Osteoblast (primary cell): ENCODE data around the gene MFAP2. TPM values are rescaled to one million over a fixed set of nuclear protein-coding genes. Genes with fewer than 3 reads are reported as not detected.

Experiments used
- DNase-seq: peaks from one replicate; pipeline ENCODE4 v3.0.0; 2011; ENCODE audit warnings: low spot score, mixed read lengths; ENCODE audit not compliant: insufficient read length; ENCODE audit errors: missing footprints
- H2AFZ ChIP-seq: 2 replicates; pipeline ENCODE4 v1.6.0; 2011; ENCODE audit warnings: mild to moderate bottlenecking, low read length
- H3K27ac ChIP-seq: 2 replicates; pipeline ENCODE4 v1.5.1; 2011; ENCODE audit warnings: mild to moderate bottlenecking, low read depth, low read length, moderate library complexity
- H3K27me3 ChIP-seq: 2 replicates; pipeline ENCODE4 v1.6.0; 2012; ENCODE audit warnings: mild to moderate bottlenecking, control low read depth, inconsistent platforms, low read length, moderate library complexity; ENCODE audit not compliant: insufficient read depth
- H3K36me3 ChIP-seq: 2 replicates; pipeline ENCODE4 v1.5.1; 2011; ENCODE audit warnings: mild to moderate bottlenecking, low read length, control low read depth, moderate library complexity; ENCODE audit not compliant: insufficient read depth
- H3K4me1 ChIP-seq: 2 replicates; pipeline ENCODE4 v1.5.1; 2011; ENCODE audit warnings: mild to moderate bottlenecking, low read length, control low read depth, moderate library complexity; ENCODE audit not compliant: insufficient read depth
- H3K4me2 ChIP-seq: 2 replicates; pipeline ENCODE4 v1.6.0; 2011; ENCODE audit warnings: mild to moderate bottlenecking, low read length; ENCODE audit not compliant: insufficient read depth
- H3K4me3 ChIP-seq: fragments of 200-600 bp; sonication (generic); 3 replicates; pipeline ENCODE4 v1.5.1; 2012; ENCODE audit warnings: mild to moderate bottlenecking, low read length, inconsistent platforms; ENCODE audit not compliant: insufficient read depth
- H3K79me2 ChIP-seq: 2 replicates; pipeline ENCODE4 v1.6.0; 2012; ENCODE audit warnings: mild to moderate bottlenecking, low read length, control low read depth, inconsistent platforms; ENCODE audit not compliant: insufficient read depth
- H3K9me3 ChIP-seq: 2 replicates; pipeline ENCODE4 v1.5.1; 2011; ENCODE audit warnings: low read depth, low read length, control low read depth
- H4K20me1 ChIP-seq: 2 replicates; pipeline ENCODE4 v1.6.0; 2012; ENCODE audit warnings: mild to moderate bottlenecking, low read length, control low read depth; ENCODE audit not compliant: insufficient read depth
- CTCF ChIP-seq: IDR thresholded peaks from 2 replicates; pipeline ENCODE4 v1.5.1; 2011; ENCODE audit warnings: mild to moderate bottlenecking, low read depth, low read length, moderate library complexity; ENCODE audit errors: extremely low read depth
- total RNA-seq: library from RNA; depleted of rRNA; stranded (reverse); fragments of >200 nt; gene quantifications from 2 replicates; pipeline ENCODE4 v1.2.3, GENCODE V29; 2012

MFAP2 gene
- total RNA-seq, 1 donor, result 61.2 TPM

- Histone ChIP-seq H2AFZ (no peak overlapping the region), H3K9me3 (no peaks in the 10 kb centered on the region), H4K20me1 (peaks cover 16% of the 10 kb centered on the region), H3K79me2 (no peaks in the 10 kb centered on the region), H3K4me3 (no peak overlapping the region), H3K27ac (no peak overlapping the region), H3K4me2 (no peak overlapping the region), H3K4me1 (peaks cover 9% of the 10 kb centered on the region), H3K27me3 (no peaks in the 10 kb centered on the region), H3K36me3 (peaks cover 28% of the 10 kb centered on the region)
- TF ChIP-seq CTCF, result no peak
- DNase-seq, result peak; percentile 92
These were observed 8.9 kb downstream of the MFAP2 start for GRCh38 chr1:16971341-16972188.

- H4K20me1 ChIP-seq, result peaks cover 7% of the 10 kb centered on the region
These were observed 10.1 kb downstream of the MFAP2 start for GRCh38 chr1:16970132-16970910.

GRCh38 chr1:16969651-16970050 lies 10.8 kb downstream of the MFAP2 start:
- H3K4me2 ChIP-seq, result no peak overlapping the region
- no peaks in the 10 kb centered on the region for H3K27me3 ChIP-seq
- H2AFZ ChIP-seq, result no peak overlapping the region
- H3K4me1 ChIP-seq, result peaks cover 9% of the 10 kb centered on the region
- peak; percentile 74 for DNase-seq
- peaks cover 21% of the 10 kb centered on the region for H3K36me3 ChIP-seq
- no peak for TF ChIP-seq CTCF
- no peaks in the 10 kb centered on the region for H3K9me3 ChIP-seq
- H3K4me3 ChIP-seq, result no peak overlapping the region
- H4K20me1 ChIP-seq, result peaks cover 5% of the 10 kb centered on the region
- H3K79me2 ChIP-seq, result no peaks in the 10 kb centered on the region
- no peak overlapping the region for H3K27ac ChIP-seq

More at GRCh38 chr1:16970132-16970910, 10.1 kb downstream of the MFAP2 start:
- peaks cover 9% of the 10 kb centered on the region for H3K4me1 ChIP-seq
- no peaks in the 10 kb centered on the region for H3K9me3 ChIP-seq
- H3K27me3 ChIP-seq, result no peaks in the 10 kb centered on the region
- H2AFZ ChIP-seq, result no peak overlapping the region
- peaks cover 24% of the 10 kb centered on the region for H3K36me3 ChIP-seq
- no peak for TF ChIP-seq CTCF
- DNase-seq, result no peak
- H3K4me2 ChIP-seq, result no peak overlapping the region
- no peak overlapping the region for H3K4me3 ChIP-seq
- no peak overlapping the region for H3K27ac ChIP-seq
- no peaks in the 10 kb centered on the region for H3K79me2 ChIP-seq
